BJ (cell line): ENCODE results near the gene AMIGO1. TPM values are rescaled to one million over a fixed set of nuclear protein-coding genes. Genes with fewer than 3 reads are reported as not detected.

ENCODE experiments used
- CTCF ChIA-PET: fragments of 350-600 bp; formaldehyde crosslinking; extraction: SDS; loops from one replicate; lab custom pipeline; 2021; ENCODE audit warnings: antibody characterized with exemption, inconsistent platforms; lab: Yijun Ruan, JAX
- POLR2A ChIA-PET: fragments of 300-600 bp; sonication (Branson Sonifier 250); formaldehyde crosslinking; extraction: SDS; loops from one replicate; lab custom pipeline; 2021; ENCODE audit warnings: antibody characterized with exemption; lab: Charles Lee
- DNase-seq: peaks from one replicate; pipeline ENCODE4 v3.0.0-alpha.2; 2011; ENCODE audit warnings: low read depth
- H3K27me3 ChIP-seq: 2 replicates; pipeline ENCODE4 v1.6.0; 2011; ENCODE audit warnings: low read length; ENCODE audit not compliant: control insufficient read depth, insufficient read depth
- H3K36me3 ChIP-seq: 2 replicates; pipeline ENCODE4 v1.5.1; 2011; ENCODE audit warnings: low read length; ENCODE audit not compliant: control insufficient read depth, insufficient read depth
- H3K4me3 ChIP-seq: 2 replicates; pipeline ENCODE4 v1.5.1; 2011; ENCODE audit warnings: low read depth, mild to moderate bottlenecking, control low read depth, low read length
- polyA plus RNA-seq: library from polyadenylated mRNA; depleted of rRNA; stranded (reverse); fragments of >200 nt; gene quantifications from 2 replicates; pipeline ENCODE4 v1.2.3, GENCODE V29; 2011
- TF ChIP-seq, protein P1 (sequence below): IDR thresholded peaks from 2 replicates; pipeline ENCODE4 v1.5.1; 2011; ENCODE audit warnings: low read depth, mild to moderate bottlenecking, control low read depth, inconsistent platforms, low read length, moderate library complexity; ENCODE audit not compliant: insufficient read depth

Gene AMIGO1
- polyA plus RNA-seq, 1 experiment = 3.4 TPM

DNA sequence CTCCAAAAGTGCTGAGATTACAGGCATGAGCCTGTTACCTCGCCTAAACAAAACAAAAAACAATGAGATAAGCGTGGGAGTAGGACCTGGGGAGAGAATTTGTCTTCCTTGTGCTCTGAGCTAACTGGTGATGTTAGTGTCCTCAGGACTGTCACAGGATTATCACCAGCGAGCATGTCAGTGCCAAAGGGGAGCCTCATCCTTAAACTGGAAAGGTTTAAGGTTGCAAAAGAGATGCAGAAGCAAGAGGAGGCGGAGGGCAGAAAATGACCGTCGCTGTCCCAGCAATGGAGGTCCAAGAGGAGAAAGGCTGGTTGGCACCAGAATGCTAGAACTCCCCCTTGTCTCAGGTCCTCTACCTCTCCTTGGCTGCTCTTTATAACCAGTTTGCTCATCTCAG is 39.3 kb downstream of the AMIGO1 start:
- ChIA-PET CTCF (interaction anchor here (0.6 to 1.8 kb wide), 4 partner anchors 8 to 669 kb away, joined by 3 to 6 read pairs (median 4); partner anchors contain the start of gene SORT1), POLR2A (interaction anchor here (0.5 kb wide), 1 partner anchor 25 kb away, joined by 6 read pairs; no protein-coding TSS in a partner anchor)
- no peak overlapping the region for H3K4me3 ChIP-seq
- TF ChIP-seq, protein P1, sequence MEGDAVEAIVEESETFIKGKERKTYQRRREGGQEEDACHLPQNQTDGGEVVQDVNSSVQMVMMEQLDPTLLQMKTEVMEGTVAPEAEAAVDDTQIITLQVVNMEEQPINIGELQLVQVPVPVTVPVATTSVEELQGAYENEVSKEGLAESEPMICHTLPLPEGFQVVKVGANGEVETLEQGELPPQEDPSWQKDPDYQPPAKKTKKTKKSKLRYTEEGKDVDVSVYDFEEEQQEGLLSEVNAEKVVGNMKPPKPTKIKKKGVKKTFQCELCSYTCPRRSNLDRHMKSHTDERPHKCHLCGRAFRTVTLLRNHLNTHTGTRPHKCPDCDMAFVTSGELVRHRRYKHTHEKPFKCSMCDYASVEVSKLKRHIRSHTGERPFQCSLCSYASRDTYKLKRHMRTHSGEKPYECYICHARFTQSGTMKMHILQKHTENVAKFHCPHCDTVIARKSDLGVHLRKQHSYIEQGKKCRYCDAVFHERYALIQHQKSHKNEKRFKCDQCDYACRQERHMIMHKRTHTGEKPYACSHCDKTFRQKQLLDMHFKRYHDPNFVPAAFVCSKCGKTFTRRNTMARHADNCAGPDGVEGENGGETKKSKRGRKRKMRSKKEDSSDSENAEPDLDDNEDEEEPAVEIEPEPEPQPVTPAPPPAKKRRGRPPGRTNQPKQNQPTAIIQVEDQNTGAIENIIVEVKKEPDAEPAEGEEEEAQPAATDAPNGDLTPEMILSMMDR = no peak
- DNase-seq = no peak
- no peaks in the 10 kb centered on the region for H3K27me3 ChIP-seq
- peaks cover 2% of the 10 kb centered on the region for H3K36me3 ChIP-seq

DNA sequence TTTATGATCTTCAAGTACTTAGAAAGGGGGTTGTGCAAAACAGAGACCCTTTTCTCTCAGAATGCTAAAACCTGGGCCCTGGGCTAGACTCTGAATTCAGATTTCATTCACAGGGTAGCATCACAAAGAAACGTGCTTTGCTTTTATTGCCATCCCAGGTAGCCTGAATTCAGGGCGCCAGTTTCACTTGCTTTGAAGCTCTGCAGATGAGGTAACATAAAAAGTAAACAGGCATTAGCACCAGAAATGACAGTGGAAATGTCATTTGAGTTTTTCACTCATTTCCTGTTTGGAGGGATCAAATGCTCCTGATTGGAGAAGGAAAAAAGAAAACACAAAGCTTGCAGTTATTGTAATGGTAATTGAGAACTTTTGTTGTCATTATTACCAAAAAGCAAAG is 40.6 kb downstream of the AMIGO1 start:
- ChIA-PET CTCF (interaction anchor here (0.7 to 1.8 kb wide), 6 partner anchors 17 to 382 kb away, joined by 3 to 7 read pairs (median 4); partner anchors contain the start of gene SORT1), POLR2A (interaction anchor here (0.6 to 0.7 kb wide), 2 partner anchors 43 to 57 kb away, joined by 3 to 5 read pairs; partner anchors contain the start of gene PSMA5)
- TF ChIP-seq, protein P1 = no peak
- Histone ChIP-seq H3K27me3 (no peaks in the 10 kb centered on the region), H3K36me3 (peaks cover 2% of the 10 kb centered on the region), H3K4me3 (no peak overlapping the region)
- DNase-seq = no peak

DNA sequence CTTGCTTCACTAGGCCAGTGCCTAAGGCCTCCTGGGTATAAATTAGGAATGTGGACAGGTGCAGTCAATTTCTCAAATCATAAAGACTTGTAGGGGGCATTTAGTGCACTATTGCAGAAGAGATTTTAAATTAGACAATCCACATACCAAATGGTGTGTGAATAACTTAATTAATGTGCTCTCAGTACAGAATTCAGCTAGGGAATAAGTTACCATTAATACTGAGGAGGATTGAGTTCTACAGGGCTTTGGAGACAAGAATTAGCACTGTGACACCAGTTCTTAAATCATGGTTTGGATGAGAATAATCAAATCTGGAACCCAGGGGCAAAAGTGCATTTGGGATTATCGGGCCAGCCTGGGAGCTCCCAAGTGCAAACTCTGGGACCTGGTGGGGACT is 41.5 kb downstream of the AMIGO1 start:
- ChIA-PET POLR2A (interaction anchor here (0.6 kb wide), 1 partner anchor 56 kb away, joined by 3 read pairs; no protein-coding TSS in a partner anchor), CTCF (interaction anchor here (1.1 to 1.5 kb wide), 2 partner anchors 18 to 26 kb away, joined by 3 to 7 read pairs; partner anchors contain the start of gene CYB561D1)
- Histone ChIP-seq H3K36me3 (no peaks in the 10 kb centered on the region), H3K4me3 (peak overlapping the region; percentile 83), H3K27me3 (no peaks in the 10 kb centered on the region)
- DNase-seq = no peak
- TF ChIP-seq, protein P1 = no peak

DNA sequence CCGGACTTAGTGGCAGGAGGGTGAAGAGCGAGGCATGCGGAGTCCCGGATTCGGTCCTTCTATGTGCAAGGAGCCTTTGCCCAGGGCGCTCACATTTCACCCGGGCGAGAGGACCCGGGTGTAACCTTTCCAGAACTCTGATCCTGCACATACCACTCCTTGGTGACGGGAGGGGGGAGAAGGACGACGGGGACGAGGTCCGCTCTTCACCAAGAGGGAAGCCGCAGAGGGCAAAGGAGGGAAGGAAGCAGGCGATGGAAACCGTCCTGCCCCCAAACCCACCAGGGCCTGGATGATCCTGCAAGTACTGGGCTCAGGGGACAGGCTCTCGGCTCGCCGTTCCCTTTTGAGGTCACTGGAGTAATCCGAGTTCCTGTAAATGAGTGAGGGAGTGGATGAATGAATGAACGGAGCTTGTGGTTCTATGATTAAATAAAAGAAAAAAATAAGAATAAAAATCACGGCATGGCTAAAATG is 42.2 kb downstream of the AMIGO1 start:
- ChIA-PET POLR2A (no interaction called here), CTCF (interaction anchor here (1.1 kb wide), 1 partner anchor 27 kb away, joined by 3 read pairs; the partner anchor contains the start of gene CYB561D1)
- H3K36me3 ChIP-seq = no peaks in the 10 kb centered on the region
- no peaks in the 10 kb centered on the region for H3K27me3 ChIP-seq
- peak overlapping the region; percentile 83 for H3K4me3 ChIP-seq
- TF ChIP-seq, protein P1 = no peak
- no peak for DNase-seq

DNA sequence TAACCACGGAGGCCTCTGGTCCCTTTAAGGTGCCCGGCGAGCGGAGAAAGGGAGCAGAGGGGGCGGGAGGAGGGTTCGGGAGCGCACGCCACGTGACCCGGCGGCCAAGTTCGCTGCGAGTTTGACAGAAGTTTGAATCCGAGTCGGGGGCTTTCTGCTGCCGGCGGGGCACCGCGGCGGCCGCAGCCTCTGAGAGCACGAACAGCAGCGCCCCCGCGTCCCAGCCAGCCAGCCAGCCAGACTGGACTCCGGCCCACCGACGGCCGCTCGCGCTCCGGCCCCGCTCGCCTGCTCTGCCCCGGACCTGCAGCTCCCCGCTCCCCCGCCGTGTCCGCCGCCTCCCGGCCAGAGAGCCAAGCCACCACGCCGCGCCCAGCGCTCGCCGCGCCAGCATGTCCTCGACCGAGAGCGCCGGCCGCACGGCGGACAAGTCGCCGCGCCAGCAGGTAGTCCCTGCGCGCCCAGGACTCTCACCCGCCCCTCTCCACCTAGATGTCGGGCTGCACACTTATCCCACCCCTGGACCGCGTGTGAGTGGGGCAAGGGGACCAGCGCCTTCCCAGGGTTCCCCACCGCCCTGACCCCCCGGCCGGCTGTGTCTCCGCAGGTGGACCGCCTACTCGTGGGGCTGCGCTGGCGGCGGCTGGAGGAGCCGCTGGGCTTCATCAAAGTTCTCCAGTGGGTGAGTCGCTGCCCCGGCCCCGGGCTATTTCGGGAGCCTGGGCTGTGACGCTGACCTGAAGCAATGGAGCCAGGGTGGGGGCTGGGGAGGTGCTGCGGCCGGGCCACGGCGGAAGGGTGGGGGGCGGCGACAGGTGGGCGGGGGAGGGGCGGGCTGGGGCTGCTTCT is 42.9 kb downstream of the AMIGO1 start, which contains the start of gene SYPL2:
SYPL2 (plus strand) TSS at position 95 of the 849 bp plus-strand sequence; CDS start at position 393, 298 bp downstream.
- H3K36me3 ChIP-seq = no peaks in the 10 kb centered on the region
- TF ChIP-seq, protein P1 = no peak
- DNase-seq = no peak
- ChIA-PET POLR2A (no interaction called here), CTCF (interaction anchor here (0.5 to 1.2 kb wide), 3 partner anchors 17 to 62 kb away, joined by 3 to 5 read pairs (median 4); no protein-coding TSS in a partner anchor)
- H3K27me3 ChIP-seq = no peaks in the 10 kb centered on the region
- peak within 1 kb of the TSS; percentile 83 for H3K4me3 ChIP-seq
